DND-41 (cell line): ENCODE measurements around the gene SLC35D3.
"Not testable (repeated sequence)": the region's sequence is repeated elsewhere in the genome, so short reads cannot be mapped to it uniquely, and the experiment has no call there.

Experiments used
- ATAC-seq: fragments of 200-7000 bp; cut with Tn5 transposase; 3 replicates; pipeline ENCODE4 v1.9.1; 2021; ENCODE audit warnings: low read depth; ENCODE audit not compliant: insufficient read depth
- DNase-seq: peaks from one replicate; pipeline ENCODE4 v3.0.0-alpha.2; 2020
- H2AFZ ChIP-seq: 2 replicates; pipeline ENCODE4 v1.6.0; 2012; ENCODE audit warnings: low read depth, low read length
- H3K27ac ChIP-seq: 2 replicates; pipeline ENCODE4 v1.5.1; 2012; ENCODE audit warnings: low read length, inconsistent platforms
- H3K27me3 ChIP-seq: fragments of 200-600 bp; sonication (generic); 2 replicates; pipeline ENCODE4 v1.6.0; 2012; ENCODE audit warnings: low read length, mild to moderate bottlenecking, inconsistent platforms; ENCODE audit not compliant: insufficient read depth, poor library complexity
- H3K36me3 ChIP-seq: 2 replicates; pipeline ENCODE4 v1.5.1; 2012; ENCODE audit warnings: low read length, inconsistent platforms; ENCODE audit not compliant: insufficient read depth
- H3K4me1 ChIP-seq: 2 replicates; pipeline ENCODE4 v1.5.1; 2012; ENCODE audit warnings: mild to moderate bottlenecking, low read length; ENCODE audit not compliant: insufficient read depth
- H3K4me2 ChIP-seq: 2 replicates; pipeline ENCODE4 v1.6.0; 2012; ENCODE audit warnings: mild to moderate bottlenecking, moderate library complexity, low read length, inconsistent platforms; ENCODE audit not compliant: insufficient read depth
- H3K4me3 ChIP-seq, 2 experiments: fragments of 200-600 bp in 1 of 2; shearing (Covaris generic) in 1 of 2; 2 replicates each; pipeline ENCODE4 v1.5.1; 2012 to 2016; ENCODE audit warnings: inconsistent platforms in 2 of 2, low read length in 2 of 2, mild to moderate bottlenecking in 2 of 2, low read depth in 1 of 2, moderate library complexity in 1 of 2
- H3K79me2 ChIP-seq: 2 replicates; pipeline ENCODE4 v1.6.0; 2012; ENCODE audit warnings: low read length, inconsistent platforms; ENCODE audit not compliant: insufficient read depth
- H3K9ac ChIP-seq: 2 replicates; pipeline ENCODE4 v1.6.0; 2012; ENCODE audit warnings: low read depth, mild to moderate bottlenecking, inconsistent platforms, low read length, moderate library complexity
- H3K9me3 ChIP-seq: 2 replicates; pipeline ENCODE4 v1.5.1; 2012; ENCODE audit warnings: low read length, moderate library complexity, mild to moderate bottlenecking, inconsistent platforms; ENCODE audit not compliant: insufficient read depth, severe bottlenecking
- H4K20me1 ChIP-seq: 2 replicates; pipeline ENCODE4 v1.6.0; 2012; ENCODE audit warnings: low read length; ENCODE audit not compliant: insufficient read depth
- EZH2 ChIP-seq: IDR thresholded peaks from 3 replicates; pipeline ENCODE4 v1.6.1; 2012; ENCODE audit warnings: borderline replicate concordance, low read depth, mild to moderate bottlenecking, moderate library complexity, low read length, inconsistent platforms; ENCODE audit not compliant: severe bottlenecking
- TF ChIP-seq, protein P1 (sequence below): IDR thresholded peaks from 2 replicates; pipeline ENCODE4 v1.5.1; 2012; ENCODE audit warnings: borderline replicate concordance, low read length, moderate library complexity, mild to moderate bottlenecking; ENCODE audit not compliant: poor library complexity, severe bottlenecking; ENCODE audit errors: extremely low read depth

The SLC35D3 gene

GRCh38 chr6:136969433-136969832, 47.3 kb downstream of the SLC35D3 start:
- no peaks in the 10 kb centered on the region for H3K36me3 ChIP-seq
- no peak overlapping the region for H3K4me2 ChIP-seq
- ATAC-seq (no peak), DNase-seq (no peak)
- no peak for TF ChIP-seq EZH2
- TF ChIP-seq, protein P1, sequence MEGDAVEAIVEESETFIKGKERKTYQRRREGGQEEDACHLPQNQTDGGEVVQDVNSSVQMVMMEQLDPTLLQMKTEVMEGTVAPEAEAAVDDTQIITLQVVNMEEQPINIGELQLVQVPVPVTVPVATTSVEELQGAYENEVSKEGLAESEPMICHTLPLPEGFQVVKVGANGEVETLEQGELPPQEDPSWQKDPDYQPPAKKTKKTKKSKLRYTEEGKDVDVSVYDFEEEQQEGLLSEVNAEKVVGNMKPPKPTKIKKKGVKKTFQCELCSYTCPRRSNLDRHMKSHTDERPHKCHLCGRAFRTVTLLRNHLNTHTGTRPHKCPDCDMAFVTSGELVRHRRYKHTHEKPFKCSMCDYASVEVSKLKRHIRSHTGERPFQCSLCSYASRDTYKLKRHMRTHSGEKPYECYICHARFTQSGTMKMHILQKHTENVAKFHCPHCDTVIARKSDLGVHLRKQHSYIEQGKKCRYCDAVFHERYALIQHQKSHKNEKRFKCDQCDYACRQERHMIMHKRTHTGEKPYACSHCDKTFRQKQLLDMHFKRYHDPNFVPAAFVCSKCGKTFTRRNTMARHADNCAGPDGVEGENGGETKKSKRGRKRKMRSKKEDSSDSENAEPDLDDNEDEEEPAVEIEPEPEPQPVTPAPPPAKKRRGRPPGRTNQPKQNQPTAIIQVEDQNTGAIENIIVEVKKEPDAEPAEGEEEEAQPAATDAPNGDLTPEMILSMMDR, result no peak
- H3K4me3 ChIP-seq, result no peak overlapping the region
- no peak overlapping the region for H3K9ac ChIP-seq
- no peaks in the 10 kb centered on the region for H3K9me3 ChIP-seq
- no peaks in the 10 kb centered on the region for H4K20me1 ChIP-seq
- no peaks in the 10 kb centered on the region for H3K79me2 ChIP-seq
- H3K27ac ChIP-seq, result no peak overlapping the region
- peaks cover 14% of the 10 kb centered on the region for H3K27me3 ChIP-seq
- H2AFZ ChIP-seq, result no peak overlapping the region
- no peaks in the 10 kb centered on the region for H3K4me1 ChIP-seq

GRCh38 chr6:136969930-136970329, 47.8 kb downstream of the SLC35D3 start:
- Histone ChIP-seq H3K9me3 (no peaks in the 10 kb centered on the region), H3K79me2 (no peaks in the 10 kb centered on the region), H3K9ac (no peak overlapping the region), H3K4me3 (no peak overlapping the region), H2AFZ (no peak overlapping the region), H3K27me3 (peaks cover 13% of the 10 kb centered on the region), H3K4me1 (no peaks in the 10 kb centered on the region), H4K20me1 (no peaks in the 10 kb centered on the region), H3K36me3 (no peaks in the 10 kb centered on the region), H3K27ac (no peak overlapping the region), H3K4me2 (no peak overlapping the region)
- TF ChIP-seq, protein P1, result no peak
- TF ChIP-seq EZH2, result no peak
- DNase-seq (no peak), ATAC-seq (no peak)

GRCh38 chr6:136971609-136972008, 49.5 kb downstream of the SLC35D3 start:
- ATAC-seq (no peak), DNase-seq (no peak)
- no peaks in the 10 kb centered on the region for H3K9me3 ChIP-seq
- H3K36me3 ChIP-seq, result no peaks in the 10 kb centered on the region
- H3K4me1 ChIP-seq, result no peaks in the 10 kb centered on the region
- H3K27ac ChIP-seq, result no peak overlapping the region
- no peaks in the 10 kb centered on the region for H3K79me2 ChIP-seq
- no peaks in the 10 kb centered on the region for H4K20me1 ChIP-seq
- peaks cover 9% of the 10 kb centered on the region for H3K27me3 ChIP-seq
- H3K4me3 ChIP-seq, result no peak overlapping the region
- H3K4me2 ChIP-seq, result no peak overlapping the region
- no peak overlapping the region for H3K9ac ChIP-seq
- no peak overlapping the region for H2AFZ ChIP-seq
- TF ChIP-seq, protein P1, result no peak
- TF ChIP-seq EZH2, result no peak

GRCh38 chr6:136973781-136974180, 51.7 kb downstream of the SLC35D3 start:
- not testable (repeated sequence) for H3K27ac ChIP-seq, ATAC-seq, H4K20me1 ChIP-seq, H3K9me3 ChIP-seq, H3K4me3 ChIP-seq, H3K4me1 ChIP-seq, H3K36me3 ChIP-seq, H3K79me2 ChIP-seq, DNase-seq, H3K9ac ChIP-seq, H2AFZ ChIP-seq, H3K4me2 ChIP-seq
- peaks cover 12% of the 10 kb centered on the region for H3K27me3 ChIP-seq
